GM18861 (cell line): Measurements from ENCODE around the gene SLC35A4.
"Not testable (repeated sequence)": the region's sequence is repeated elsewhere in the genome, so short reads cannot be mapped to it uniquely, and the experiment has no call there.

Experiments used
- ATAC-seq: cut with Tn5 transposase; IDR thresholded peaks from one replicate; pipeline ENCODE4 v1.9.1; 2021; ENCODE audit not compliant: unreplicated experiment

Gene SLC35A4

DNA sequence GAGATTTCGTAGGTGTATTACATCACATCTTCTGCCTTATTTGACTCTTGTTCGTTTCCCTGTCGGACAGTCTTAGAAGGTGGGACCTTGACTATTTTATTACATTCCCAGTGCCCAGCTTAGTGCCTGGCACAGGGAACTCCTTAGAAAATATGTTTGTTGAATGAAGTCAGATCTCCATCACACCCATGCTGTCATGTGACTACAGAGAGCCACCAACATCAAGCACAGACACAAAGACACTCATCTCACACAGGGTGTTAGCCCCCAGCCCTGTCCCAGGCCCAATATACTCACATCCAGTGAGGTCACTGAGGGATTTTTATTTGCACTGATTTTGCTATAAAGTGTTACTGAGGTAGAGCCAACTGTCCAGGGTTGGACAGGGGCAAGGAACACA lies 6.7 kb upstream of the SLC35A4 start:
- no peak for ATAC-seq

DNA sequence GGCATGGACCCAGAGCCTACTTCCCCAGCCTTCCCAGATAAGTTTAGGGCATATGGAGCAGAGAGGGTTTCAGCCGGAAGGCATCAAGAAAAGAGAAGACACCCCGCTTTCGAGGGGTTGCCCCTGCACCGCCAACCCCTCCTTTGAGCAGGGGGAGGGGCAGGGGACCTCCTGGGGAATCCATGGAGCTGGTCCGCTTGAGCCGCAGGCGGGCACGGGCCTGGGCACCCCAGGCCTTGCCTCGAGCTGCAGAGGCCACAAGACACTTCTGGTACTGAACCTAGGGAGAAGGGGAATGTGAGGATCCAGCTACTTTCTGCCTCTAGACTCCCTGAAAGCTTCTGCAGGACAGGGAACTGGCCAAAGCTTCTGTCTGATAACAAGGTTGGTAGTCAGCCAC lies 6.1 kb upstream of the SLC35A4 start:
- ATAC-seq = no peak

DNA sequence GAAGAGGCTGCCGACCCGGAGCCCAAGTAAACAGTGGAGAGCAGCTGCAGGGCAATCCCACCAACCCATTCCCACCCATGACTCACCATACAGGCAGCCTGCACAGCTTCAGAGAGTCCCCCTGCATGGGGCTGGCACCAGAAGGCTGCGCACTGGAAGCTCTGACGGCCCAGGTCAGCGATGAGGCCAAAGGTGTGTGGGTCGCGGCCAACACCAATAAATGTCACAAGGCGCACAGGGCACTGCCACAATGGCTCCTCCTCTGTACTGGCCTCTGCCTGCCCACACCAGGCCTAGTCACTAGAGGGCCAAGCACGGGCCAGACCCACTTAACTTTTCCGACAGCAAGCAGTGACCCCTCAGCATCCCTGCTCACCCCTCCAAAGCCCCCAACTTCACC lies 4.4 kb upstream of the SLC35A4 start:
- no peak for ATAC-seq

DNA sequence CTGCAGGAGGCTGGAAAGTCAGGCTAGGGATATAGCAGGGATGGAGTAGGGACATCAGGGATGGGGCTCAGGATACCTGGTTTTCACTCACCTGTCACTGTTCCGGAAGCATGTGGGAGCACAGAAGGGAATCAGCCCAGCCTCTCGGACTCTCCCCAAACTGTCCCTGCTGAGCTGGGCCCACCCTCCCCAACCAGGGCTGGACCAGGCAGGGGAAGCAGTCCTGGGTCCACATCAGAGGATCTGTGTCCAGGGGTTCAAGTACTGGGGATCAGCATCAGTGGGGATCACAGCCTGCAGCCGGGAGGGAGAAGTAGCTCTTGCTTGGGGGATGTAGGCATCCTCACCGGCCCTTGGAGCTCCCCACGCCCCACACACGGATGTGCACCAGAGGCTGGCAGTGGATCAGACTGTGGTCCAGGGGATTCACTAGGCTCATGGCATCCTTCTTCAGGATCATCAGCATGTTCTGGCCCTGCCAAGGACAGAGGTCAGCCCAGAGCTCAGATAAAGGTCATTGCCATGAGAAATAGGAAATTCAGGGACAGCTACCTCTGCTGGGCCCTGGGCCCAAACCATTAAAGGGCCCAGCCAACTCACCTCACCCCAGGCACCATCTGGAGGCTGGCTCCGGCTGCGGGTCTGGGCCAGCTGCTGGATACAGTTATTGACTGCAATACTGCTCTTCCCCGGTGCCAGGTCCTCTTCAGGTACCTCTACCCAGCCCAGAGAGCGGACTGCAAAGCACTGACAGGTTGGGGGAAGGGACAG lies 2.7 kb upstream of the SLC35A4 start:
- ATAC-seq = no peak

DNA sequence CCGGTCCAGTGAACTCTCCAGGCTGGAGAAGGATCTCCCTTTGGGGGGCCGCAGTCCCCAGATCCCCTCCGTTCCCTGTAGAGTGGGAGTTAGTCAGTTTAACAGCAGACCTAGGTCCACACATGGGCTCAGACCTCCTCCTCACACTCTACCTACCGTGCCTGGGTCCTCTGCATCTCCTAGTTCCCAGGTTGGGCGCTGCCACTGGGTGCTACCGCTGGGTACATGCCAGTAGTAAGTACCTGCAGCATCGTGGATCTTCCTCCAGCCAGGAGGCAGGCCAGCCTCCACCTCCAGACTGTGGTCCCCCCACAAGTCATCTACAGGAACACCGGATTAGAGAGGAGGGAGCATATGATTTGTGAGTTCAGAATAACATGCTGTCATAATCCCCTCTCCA lies 1.0 kb upstream of the SLC35A4 start:
- ATAC-seq = no peak

DNA sequence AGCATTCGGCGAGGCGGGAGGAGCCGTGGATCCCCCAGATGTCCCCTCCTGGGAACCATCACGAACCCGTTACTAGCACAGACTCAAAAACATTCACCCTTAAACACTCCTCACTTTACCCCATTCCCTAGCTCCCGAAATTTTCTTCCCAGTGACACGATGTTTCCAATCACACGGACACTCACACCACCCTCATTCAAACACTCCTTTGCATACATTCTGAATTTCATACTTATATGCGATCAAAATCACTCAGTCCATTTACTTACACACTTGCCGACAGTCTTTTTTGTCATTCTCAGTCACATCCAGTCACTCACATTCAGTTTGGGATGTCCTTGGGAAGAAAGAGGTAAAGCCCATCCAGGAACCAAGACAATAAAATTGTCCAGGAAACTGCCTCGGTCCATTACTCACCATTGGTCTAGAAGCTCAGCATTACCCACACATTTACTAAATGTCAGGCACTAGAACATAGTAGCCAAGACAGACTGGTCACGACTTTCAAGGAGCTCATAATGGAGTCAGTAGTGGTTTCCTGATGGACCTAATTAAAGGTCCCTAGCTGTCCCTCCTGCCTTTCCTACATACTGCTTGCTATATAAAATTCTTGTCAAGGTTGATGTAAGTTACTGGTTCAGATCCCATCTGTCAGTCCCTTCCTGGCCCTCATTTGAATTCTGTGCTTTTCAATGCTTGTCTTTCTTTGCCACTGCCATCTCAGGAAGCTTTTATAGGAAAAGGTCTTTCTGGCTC lies 574 bp downstream of the SLC35A4 start:
- no peak for ATAC-seq

DNA sequence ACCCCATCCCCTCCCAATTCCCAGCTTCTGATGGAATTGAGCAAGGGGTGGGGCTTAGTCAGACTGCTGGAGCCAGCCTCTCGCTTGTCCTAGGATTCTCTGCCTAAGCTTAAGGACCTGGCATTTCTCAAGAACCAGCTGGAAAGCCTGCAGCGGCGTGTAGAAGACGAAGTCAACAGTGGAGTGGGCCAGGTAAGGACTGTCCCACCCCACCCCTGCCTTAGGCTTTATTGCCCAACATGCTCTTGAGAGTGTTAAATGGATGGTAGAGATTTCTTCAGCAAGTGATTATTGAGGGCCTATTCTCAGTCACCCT lies 1.1 kb downstream of the SLC35A4 start:
- ATAC-seq = no peak

DNA sequence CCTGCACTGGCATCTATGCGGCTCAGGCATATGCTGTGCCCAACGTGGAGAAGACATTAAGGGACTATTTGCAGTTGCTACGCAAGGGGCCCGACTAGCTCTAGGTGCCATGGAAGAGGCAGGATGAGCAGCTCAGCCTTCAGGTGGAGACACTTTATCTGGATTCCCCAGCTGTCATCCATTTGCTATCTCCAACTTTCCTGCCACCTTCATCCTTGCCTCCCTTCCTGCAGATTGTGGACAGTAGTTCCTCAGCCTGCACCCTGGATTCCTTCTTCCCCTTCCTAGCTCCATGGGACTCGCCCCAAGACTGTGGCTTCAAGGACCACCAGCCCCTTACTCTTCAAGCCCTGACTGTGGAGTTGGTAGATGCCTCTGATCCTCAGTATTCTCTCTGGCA lies 2.0 kb downstream of the SLC35A4 start:
- no peak for ATAC-seq

DNA sequence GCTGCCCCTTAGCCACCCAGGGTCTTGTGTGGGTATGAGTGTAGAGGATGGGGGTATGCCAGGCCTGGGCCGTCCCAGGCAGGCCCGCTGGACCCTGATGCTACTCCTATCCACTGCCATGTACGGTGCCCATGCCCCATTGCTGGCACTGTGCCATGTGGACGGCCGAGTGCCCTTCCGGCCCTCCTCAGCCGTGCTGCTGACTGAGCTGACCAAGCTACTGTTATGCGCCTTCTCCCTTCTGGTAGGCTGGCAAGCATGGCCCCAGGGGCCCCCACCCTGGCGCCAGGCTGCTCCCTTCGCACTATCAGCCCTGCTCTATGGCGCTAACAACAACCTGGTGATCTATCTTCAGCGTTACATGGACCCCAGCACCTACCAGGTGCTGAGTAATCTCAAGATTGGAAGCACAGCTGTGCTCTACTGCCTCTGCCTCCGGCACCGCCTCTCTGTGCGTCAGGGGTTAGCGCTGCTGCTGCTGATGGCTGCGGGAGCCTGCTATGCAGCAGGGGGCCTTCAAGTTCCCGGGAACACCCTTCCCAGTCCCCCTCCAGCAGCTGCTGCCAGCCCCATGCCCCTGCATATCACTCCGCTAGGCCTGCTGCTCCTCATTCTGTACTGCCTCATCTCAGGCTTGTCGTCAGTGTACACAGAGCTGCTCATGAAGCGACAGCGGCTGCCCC lies 2.6 kb downstream of the SLC35A4 start:
- ATAC-seq = no peak

DNA sequence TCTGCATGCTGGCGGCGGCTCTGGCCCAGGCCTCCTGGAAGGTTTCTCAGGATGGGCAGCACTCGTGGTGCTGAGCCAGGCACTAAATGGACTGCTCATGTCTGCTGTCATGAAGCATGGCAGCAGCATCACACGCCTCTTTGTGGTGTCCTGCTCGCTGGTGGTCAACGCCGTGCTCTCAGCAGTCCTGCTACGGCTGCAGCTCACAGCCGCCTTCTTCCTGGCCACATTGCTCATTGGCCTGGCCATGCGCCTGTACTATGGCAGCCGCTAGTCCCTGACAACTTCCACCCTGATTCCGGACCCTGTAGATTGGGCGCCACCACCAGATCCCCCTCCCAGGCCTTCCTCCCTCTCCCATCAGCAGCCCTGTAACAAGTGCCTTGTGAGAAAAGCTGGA lies 3.2 kb downstream of the SLC35A4 start:
- ATAC-seq = no peak

DNA sequence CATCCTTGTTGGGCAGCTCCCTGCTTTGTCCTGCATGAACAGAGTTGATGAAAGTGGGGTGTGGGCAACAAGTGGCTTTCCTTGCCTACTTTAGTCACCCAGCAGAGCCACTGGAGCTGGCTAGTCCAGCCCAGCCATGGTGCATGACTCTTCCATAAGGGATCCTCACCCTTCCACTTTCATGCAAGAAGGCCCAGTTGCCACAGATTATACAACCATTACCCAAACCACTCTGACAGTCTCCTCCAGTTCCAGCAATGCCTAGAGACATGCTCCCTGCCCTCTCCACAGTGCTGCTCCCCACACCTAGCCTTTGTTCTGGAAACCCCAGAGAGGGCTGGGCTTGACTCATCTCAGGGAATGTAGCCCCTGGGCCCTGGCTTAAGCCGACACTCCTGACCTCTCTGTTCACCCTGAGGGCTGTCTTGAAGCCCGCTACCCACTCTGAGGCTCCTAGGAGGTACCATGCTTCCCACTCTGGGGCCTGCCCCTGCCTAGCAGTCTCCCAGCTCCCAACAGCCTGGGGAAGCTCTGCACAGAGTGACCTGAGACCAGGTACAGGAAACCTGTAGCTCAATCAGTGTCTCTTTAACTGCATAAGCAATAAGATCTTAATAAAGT lies 3.9 kb downstream of the SLC35A4 start:
- ATAC-seq = no peak

DNA sequence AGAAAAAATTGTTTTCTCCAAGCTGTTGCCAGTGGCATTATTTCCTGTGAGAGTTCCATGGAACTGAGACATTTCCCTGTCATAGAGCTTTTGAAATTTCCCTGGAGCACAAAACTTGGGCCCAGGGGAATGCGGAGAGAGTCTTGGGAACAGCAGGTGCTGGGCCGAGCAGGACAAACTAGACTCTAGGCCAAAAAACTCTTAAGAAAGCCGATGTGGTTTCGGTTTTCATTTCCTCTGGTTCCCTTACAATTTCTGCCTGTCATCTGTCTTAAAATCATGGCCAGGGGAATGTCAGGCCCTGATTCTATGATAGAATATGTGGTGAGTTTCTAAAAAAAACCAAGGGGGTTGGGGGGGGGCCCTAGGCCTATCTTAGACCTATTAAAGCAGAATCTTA lies 4.6 kb downstream of the SLC35A4 start:
- ATAC-seq = no peak

DNA sequence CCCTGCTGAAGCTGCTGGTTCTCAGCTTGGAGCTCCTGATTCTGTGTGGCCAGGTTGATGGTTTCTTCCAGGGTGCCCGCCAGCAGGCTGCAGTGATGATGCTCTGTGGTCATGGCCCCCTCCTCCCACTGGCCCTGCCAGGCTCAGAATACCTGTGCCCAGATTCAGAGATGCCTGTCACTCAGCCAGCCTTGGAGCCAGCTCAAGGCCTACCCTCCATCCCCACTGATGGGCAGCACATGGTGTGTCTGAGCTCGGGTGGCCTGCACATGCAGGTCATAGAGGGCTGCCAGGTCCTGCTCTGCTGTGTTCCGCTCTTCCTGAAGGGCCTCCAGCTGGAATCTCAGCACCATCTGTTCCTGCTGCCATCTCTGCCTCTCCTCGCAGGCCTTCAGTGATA lies 5.4 kb downstream of the SLC35A4 start:
- no peak for ATAC-seq

DNA sequence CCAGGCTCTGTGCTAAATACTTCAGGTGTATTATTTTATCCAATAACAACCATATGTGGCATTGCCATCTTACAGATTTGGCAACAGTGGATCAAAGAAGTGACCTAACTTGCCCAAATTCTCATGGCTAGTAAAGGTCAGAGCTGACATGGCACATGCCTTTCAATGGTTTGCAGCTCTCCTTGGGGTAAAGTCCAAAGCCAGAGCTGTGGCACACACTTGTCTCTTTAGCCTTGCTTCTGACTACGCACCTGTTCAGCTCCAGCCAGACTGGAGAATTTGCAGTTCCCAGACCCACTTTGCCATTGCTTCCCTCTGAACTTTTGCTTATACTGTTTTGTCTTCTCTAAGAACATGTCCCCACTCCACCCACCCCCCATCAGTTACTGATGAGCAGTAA lies 5.9 kb downstream of the SLC35A4 start:
- ATAC-seq = no peak

DNA sequence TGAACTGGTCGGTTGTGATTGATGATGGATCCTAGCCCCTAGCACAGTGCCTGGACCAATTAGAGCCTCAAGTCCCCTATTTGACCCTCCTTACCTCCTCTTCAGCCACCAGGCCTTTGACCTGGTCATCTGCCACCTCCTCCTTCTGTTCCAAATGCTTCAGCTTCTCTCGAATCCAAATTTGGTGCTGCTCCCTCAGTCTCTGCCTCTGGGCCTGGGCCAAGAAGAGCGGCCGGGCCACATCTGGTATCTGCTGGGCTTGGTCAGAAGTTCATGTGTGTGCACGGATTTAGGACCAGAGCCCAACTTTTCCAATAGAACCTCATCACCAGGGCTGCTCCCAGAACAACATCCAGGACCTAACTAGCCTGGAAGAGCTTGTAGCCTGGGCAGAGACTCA lies 6.5 kb downstream of the SLC35A4 start:
- no peak for ATAC-seq

DNA sequence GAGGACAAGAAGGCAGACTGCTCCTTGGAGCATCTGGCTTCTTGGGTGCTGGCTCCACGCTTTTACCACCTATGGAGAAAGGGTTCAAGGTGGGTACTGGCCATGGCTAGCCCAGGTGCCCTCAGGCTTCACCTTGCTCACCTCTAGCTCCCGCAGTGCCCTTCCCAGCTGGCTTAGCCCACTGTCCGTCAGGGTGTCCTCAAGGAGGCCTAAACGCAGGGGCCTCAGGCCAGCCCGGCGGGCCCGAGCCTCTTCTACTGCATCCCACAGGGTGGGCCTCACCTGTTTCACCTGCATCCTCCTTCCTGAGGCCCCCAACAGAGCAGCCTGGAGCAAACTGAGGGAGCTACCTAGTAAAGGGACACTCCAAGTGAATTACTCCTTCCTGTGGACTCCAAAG lies 9.1 kb downstream of the SLC35A4 start:
- no peak for ATAC-seq

DNA sequence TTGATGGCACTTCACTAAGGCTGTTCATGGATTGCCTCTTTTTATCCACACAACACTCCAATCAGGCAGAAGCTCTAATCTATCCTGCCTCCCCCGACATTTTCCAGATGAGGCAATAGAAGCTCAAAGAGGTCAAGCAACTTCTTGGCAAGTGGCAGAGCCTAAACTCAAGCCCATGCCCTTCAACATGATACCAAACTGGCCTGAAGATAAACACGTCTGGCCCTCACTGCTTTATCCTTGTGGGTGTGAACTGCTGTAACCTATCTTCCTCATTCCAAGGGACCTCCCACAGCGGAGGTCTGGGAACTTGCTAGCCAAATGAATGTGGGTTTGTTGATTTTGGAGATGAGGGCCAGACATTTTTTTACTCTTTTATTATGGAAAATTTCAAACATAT lies 9.5 kb downstream of the SLC35A4 start:
- no peak for ATAC-seq

DNA sequence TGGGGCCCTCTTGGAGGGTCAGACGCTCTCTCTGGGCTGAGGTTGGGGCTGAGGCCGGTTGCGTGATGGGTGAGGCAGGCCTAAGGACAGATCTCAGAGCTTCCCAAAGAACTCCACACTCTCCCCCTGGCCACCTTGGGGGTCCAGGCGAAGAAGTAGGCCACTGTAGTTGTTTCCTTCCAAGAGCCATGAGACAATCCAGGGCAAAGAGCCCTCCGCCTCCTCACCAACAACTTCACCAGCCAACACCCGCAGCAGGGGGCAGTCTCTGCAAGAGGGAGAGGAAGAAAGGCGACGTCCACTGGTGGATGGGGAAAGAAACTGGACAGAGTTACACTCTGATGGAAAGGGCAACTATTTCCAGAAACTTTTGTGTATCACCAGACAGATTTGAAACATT lies 10.7 kb downstream of the SLC35A4 start:
- no peak for ATAC-seq

DNA sequence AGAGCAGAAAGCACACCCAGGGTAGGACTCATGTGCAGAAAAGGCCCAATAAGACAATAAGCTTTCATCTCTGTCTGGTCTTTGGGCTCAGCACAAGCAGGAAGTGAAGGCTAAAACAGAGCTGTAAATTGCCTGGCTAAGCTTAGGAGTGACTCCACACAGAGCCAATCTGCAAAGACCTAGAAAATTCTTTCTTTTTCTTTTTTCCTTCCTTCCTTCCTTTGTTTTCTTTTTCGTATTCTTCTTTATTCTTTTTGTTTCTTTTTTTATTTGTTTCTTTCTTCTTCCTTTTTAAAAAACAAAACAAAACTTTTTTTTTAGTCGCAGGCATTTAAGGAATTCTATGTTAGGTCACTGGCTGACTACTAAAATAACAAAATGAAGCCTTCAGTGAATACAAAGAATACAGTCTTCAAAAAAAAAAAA lies 12.2 kb downstream of the SLC35A4 start:
- no peak for ATAC-seq

DNA sequence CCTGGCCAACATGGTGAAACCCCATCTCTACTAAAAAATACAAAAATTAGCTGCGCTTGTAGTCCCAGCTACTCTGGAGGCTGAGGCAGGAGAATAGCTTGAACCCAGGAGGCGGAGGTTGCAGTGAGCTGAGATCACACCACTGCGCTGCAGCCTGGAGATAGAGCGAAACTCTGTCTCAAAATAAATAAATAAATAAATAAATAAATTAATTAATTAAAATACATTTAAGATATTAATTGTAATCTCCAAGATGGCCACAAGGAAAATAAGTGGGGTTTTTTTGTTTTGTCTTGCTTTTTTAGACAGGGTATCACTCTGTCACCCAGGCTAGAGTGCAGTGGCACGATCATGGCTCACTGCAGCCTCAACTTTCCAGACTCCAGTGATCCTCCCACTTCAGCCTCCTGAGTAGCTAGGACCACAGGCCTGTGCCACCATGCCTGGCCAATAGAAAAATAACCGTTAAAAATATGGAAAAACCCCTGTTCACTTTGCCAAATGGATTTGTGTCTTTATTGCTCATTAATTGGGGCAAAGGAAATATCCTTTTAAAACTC lies 14.6 kb downstream of the SLC35A4 start:
- ATAC-seq = not testable (repeated sequence)

DNA sequence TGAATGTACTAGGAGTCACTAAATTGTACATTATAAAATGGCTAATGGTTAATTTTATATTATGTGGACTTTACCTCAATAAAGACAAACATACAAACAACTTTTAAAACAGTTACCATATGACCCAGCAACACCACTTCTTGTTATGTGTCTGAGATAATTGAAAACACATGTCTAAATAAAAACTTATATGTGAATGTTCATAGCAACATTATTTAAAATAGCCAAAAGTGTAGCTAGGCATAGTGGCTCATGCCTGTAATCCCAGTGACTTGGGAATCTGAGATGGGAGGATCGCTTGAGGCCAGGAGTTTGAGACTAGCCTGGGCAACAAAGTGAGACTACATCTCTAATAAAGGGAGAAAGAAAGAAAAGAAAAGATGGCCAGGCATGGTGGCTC lies 22.9 kb downstream of the SLC35A4 start:
- no peak for ATAC-seq
